ENCODE results near the gene MBD2.

The MBD2 gene

GRCh38 chr18:54112356-54112755 is 112.1 kb downstream of the MBD2 start:
- DNase-seq (ENCODE audit: low read depth in 3 of 3, low spot score in 1 of 3), result no peak

GRCh38 chr18:54109131-54109683 is 115.3 kb downstream of the MBD2 start:
- DNase-seq (ENCODE audit: low read depth in 3 of 3, low spot score in 1 of 3), result no peak

GRCh38 chr18:54102123-54102522 is 122.3 kb downstream of the MBD2 start:
- DNase-seq (ENCODE audit: low read depth in 3 of 3, low spot score in 1 of 3), result no peak

Measured in stimulated activated CD4-positive, alpha-beta T cell treated with anti-CD3 and anti-CD28 coated beads, TNF-alpha, amount 100 ng/mL, for 1 hour (primary cell).